ENCODE results near the gene MB21D2. TPM values are rescaled to one million over a fixed set of nuclear protein-coding genes. Genes with fewer than 3 reads are reported as not detected.
"Not testable (repeated sequence)": the region's sequence is repeated elsewhere in the genome, so short reads cannot be mapped to it uniquely, and the experiment has no call there.

Gene MB21D2
- total RNA-seq, 1 donor from 2014 or later, result 0.23 TPM

- no peak for ATAC-seq
- no peak for DNase-seq (ENCODE audit: low spot score)
Measured at GRCh38 chr3:192817053-192817452, 100.6 kb downstream of the MB21D2 start.

DNA sequence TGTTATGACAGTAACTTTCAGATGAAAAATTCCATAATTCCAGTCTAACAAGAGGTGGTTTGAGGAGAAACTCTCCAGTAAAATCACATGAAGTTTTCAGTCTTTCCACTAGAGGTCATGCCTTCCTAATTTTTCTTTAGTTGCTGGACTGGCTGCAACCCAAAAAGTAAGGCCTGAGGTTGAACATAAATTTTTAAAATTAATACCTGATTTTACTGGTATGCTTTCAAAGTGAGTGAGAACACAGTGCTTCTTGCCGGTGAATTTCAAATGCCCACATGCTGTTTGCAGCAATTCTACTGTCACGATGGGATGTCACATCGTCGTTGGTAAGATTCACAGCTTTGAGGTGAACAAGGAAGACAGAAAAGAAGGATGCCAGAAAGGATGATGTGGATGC is 101.3 kb downstream of the MB21D2 start:
- DNase-seq (ENCODE audit: low spot score), result no peak
- peak; percentile 75 for ATAC-seq

DNA sequence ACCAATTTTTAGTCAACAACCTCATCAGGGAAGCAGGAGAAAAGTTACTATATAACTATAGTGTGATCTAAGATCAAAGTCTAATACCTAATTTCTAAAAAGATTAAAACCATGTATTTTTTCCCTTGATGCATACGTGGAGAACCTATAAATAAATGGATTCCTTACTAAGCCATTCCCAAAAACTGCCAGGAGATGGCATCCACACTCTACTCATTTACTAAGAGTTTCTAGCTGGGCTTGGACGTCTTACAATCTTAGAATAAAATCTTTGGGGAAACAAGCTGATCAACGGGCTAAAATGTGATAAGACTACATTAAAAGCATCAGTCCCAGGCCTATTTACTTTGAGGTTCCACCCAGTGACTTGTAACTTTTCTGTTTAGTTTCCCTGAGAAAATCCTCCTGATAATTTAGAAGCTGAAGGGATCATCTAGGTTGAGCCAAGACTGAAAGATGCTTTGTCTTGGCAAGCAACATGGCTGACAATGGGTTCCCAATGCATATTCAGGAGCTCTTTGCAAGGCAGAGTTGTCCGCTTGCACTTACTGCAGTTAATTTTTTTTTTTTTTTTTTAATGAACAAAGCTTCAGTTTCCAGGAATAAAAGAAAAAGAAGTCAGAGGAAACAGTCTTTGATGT is 104.8 kb downstream of the MB21D2 start:
- ATAC-seq, result peak; percentile 78
- no peak for DNase-seq (ENCODE audit: low spot score)

- no peak for DNase-seq (ENCODE audit: low spot score)
- ATAC-seq, result no peak
Measured at GRCh38 chr3:192805711-192806110, 111.9 kb downstream of the MB21D2 start.

GRCh38 chr3:192804502-192804901 is 113.2 kb downstream of the MB21D2 start:
- ATAC-seq (no peak), DNase-seq (ENCODE audit: low spot score) (no peak)

DNA sequence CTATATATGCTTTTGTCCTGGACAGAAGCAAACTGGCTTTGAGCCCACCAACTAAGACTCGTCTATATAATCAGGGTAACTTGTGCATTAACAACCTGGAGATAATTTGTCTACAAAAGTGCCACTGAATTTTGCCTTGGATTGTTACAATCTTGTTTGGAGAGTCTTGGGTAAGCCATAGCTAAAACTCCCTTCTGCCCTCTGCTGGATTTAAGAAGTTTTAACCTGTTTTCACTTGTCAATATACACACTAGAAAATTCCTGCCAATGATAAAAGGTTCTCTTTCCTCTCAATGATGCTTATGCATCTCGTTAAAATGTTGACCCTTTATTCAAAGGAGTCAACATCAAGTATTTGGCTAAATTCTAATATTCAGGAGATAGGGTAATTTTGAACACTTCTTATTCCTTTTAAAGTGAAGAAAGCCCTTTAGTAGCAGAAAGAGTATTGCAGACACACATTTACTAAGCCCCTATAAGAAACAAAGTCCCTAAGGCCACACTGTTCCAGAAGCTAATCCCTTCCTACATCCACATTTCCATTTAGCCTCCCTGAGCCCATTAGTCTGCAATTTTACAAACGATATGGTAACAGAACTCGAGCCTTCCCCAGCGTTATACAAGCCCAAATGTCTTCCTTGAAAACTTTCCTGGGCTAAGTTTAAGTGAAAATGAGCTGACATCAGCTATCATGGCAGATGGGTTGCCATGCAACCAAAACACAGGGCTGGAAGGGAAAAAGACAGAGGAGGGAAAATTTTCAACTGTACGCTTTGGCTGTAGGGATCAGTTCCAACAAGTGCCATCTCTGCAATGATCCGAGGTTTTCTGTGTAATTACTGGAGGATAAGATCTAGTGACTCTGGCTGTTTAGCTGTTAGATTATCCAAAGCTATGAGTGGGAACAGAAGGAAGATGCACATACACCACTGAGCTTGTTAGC is 114.4 kb downstream of the MB21D2 start:
- no peak for DNase-seq (ENCODE audit: low spot score)
- peak; percentile 85 for ATAC-seq

- no peak for ATAC-seq
- no peak for DNase-seq (ENCODE audit: low spot score)
Measured at GRCh38 chr3:192801985-192802384, 115.7 kb downstream of the MB21D2 start.

DNA sequence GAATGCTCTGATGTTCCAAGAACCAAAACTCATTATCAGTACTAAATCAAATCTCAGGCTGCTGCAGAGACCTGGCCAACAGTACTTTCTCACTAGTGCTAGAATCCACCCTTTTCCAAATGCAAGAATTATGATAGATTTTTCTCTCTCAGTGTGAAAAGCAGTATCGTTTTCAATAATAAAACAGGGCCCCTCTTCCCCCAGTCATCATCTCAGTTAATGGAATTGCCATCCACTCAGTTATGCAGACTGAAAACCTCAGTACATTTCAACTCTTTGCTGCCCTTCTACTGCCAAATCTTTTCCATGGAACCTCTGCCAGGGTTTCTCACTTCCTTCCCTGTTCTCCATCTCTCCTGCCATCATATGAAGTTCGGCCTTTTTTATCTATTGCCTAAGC is 117.9 kb downstream of the MB21D2 start:
- DNase-seq (ENCODE audit: low spot score) (no peak), ATAC-seq (no peak)

DNA sequence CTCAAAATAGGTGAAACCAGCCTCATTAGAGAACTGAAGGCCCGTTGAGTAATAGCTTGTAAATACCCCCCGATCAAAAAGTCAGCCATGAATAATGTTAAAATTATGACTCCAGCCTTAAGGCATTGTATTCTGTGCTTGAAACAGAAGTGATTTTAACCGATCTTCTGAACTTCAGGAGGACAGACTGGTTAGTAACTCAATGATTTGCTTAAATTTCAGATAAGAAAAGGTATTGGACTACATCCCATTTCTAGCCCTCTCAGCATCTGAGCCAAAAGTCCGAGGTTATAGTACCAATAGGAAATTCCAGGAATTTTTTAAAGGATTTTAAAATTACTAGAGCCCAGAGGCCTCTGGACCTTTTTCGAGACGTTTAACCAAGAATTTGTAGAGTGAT is 122.6 kb downstream of the MB21D2 start:
- DNase-seq (ENCODE audit: low spot score) (no peak), ATAC-seq (no peak)

DNA sequence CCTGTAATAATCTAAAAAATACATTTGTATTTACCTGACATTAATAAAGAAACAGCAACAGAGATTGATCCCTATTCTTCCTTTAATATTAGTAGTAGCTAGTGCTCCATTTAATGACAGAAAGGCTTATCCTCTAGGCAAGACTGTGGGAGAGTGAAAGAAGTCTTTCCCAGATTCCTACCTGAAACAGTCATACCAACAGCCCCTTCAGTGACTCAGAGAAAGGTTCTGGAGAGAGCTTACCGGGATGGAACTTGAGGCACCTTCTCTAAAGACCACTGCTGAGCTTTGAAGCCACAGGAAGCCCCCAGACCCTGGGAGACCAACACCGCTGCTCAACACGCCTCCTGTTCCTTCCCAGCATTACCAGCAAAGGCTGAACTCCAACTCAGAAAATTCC is 123.4 kb downstream of the MB21D2 start:
- no peak for DNase-seq (ENCODE audit: low spot score)
- no peak for ATAC-seq

DNA sequence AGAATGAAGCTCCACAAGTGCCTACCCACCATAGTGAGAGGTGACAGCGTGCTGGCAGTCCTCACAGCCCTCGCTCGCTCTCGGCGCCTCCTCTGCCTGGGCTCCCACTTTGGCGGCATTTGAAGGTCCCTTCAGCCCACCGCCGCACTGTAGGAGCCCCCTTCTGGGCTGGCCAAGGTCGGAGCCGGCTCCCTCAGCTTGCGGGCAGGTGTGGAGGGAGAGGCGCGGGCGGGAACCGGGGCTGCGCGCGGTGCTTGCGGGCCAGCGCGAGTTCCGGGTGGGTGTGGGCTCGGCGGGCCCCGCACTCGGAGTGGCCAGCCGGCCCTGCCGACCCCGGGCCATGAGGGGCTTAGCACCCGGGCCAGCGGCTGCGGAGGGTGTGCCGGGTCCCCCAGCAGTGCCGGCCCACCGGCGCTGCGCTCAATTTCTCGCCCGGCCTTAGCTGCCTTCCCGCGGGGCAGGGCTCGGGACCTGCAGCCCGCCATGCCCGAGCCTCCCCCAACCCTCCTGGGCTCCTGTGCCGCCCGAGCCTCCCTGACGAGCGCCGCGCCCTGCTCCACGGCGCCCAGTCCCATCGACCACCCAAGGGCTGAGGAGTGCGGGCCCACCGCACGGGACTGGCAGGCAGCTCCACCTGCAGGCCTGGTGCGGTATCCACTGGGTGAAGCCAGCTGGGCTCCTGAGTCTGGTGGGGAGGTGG is 128.7 kb downstream of the MB21D2 start:
- not testable (repeated sequence) for ATAC-seq; DNase-seq (ENCODE audit: low spot score)

GRCh38 chr3:192778508-192778907 is 139.1 kb downstream of the MB21D2 start:
- DNase-seq (ENCODE audit: low spot score), result no peak
- ATAC-seq, result no peak

DNA sequence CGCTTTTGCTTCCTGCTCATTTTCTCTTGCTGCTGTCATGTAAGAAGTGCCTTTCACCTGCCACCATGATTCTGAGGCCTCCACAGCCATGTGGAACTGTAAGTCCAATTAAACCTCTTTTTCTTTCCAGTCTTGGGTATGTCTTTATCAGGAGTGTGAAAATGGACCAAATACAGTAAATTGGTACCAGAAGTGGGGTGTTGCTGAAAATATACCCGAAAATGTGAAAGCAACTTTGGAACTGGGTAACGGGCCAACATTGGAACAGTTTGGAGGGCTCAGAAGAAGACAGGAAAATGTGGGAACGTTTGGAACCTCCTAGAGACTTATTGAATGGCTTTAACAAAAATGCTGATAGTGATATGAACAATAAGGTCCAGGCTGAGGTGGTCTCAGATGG is 143.3 kb downstream of the MB21D2 start:
- not testable (repeated sequence) for DNase-seq (ENCODE audit: low spot score); ATAC-seq

DNA sequence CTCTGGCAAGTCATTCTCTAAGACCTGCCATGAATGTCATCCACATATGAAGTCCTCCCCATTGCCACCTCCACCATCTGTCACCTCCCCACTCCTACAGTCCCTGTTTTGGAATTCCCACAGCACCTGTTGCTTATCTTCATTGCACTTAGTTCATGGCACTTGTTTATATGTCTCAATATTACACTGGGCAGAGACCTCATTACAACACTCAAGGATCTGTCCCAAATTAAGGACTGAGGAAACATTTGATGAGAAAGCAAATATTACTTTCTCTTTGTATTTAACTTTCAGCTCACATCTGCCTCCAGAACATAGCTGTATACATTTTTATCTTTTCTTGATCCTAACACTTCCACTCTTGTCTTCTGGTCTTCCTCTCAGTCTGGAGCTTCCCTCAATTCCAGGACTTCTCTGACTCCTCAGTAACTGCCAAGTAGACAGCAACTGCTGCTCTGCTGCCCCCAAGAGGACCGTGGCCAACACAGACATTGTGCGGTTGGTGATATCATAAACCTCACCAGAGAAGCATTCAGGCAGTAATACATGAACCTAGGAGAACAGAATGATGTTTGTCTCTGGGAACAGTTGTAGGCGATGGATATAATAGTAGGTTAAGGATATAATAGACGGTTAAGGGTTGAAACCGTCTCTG is 145.3 kb downstream of the MB21D2 start:
- peak; percentile 65 for DNase-seq (ENCODE audit: low spot score)
- peak; percentile 100 for ATAC-seq

GRCh38 chr3:192758654-192759053 is 159.0 kb downstream of the MB21D2 start:
- DNase-seq (ENCODE audit: low spot score) (no peak), ATAC-seq (no peak)

GRCh38 chr3:192751148-192751547 is 166.5 kb downstream of the MB21D2 start:
- DNase-seq (ENCODE audit: low spot score) (no peak), ATAC-seq (no peak)

DNA sequence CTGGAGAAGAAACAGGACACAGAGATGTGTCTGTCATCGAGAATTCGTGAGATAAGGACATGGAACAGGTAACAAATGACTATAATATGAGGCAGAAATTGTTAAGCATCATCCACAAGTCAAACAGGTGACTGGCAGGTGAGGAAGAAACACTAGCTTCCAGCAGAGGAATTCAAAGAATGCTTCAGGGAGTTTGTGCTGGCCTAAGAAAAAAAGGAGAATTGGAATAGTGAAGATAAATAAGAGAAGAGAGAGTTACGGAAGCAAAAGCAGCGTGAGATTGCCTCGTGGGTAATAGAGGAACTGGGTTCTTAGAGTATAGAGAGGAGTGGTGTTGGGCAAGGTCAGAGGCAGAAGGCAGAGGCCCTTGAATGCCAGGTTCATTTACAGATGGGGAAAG is 167.5 kb downstream of the MB21D2 start:
- no peak for ATAC-seq

GRCh38 chr3:192747746-192748145 is 169.9 kb downstream of the MB21D2 start:
- DNase-seq (ENCODE audit: low spot score) (no peak), ATAC-seq (no peak)

More for the DNA sequence above, 167.5 kb downstream of the MB21D2 start:
- DNase-seq (ENCODE audit: low spot score), result no peak

GRCh38 chr3:192747145-192747544 is 170.5 kb downstream of the MB21D2 start:
- DNase-seq (ENCODE audit: low spot score) (no peak), ATAC-seq (no peak)
